Measurements from ENCODE around the gene MARCHF3.
"Not testable (repeated sequence)": the region's sequence is repeated elsewhere in the genome, so short reads cannot be mapped to it uniquely, and the experiment has no call there.

MARCHF3 gene

GRCh38 chr5:126848253-126848652 is 182.1 kb downstream of the MARCHF3 start:
- no peak for DNase-seq (ENCODE audit: extremely low read depth, low read depth)
- no peak overlapping the region for H3K4me3 ChIP-seq (replicated peaks; ENCODE audit: low read depth, low read length)
- no peak for TF ChIP-seq CTCF (IDR thresholded peaks at IDR 0.05; ENCODE audit: low read depth, low read length, missing control alignments)

- no peak for TF ChIP-seq CTCF (IDR thresholded peaks at IDR 0.05; ENCODE audit: low read depth, low read length, missing control alignments)
- H3K4me3 ChIP-seq (replicated peaks; ENCODE audit: low read depth, low read length) = no peak overlapping the region
- no peak for DNase-seq (ENCODE audit: extremely low read depth, low read depth)
These were observed 182.5 kb downstream of the MARCHF3 start for GRCh38 chr5:126847826-126848251.

- TF ChIP-seq CTCF (IDR thresholded peaks at IDR 0.05; ENCODE audit: low read depth, low read length, missing control alignments) = no peak
- DNase-seq (ENCODE audit: extremely low read depth, low read depth) = no peak
- H3K4me3 ChIP-seq (replicated peaks; ENCODE audit: low read depth, low read length) = no peak overlapping the region
These were observed 182.9 kb downstream of the MARCHF3 start for GRCh38 chr5:126847456-126847820.

GRCh38 chr5:126846744-126847455 is 183.5 kb downstream of the MARCHF3 start:
- DNase-seq (ENCODE audit: extremely low read depth, low read depth) = no peak
- H3K4me3 ChIP-seq (replicated peaks; ENCODE audit: low read depth, low read length) = no peak overlapping the region
- TF ChIP-seq CTCF (IDR thresholded peaks at IDR 0.05; ENCODE audit: low read depth, low read length, missing control alignments) = no peak

- no peak for TF ChIP-seq CTCF (IDR thresholded peaks at IDR 0.05; ENCODE audit: low read depth, low read length, missing control alignments)
- DNase-seq (ENCODE audit: extremely low read depth, low read depth) = no peak
- H3K4me3 ChIP-seq (replicated peaks; ENCODE audit: low read depth, low read length) = no peak overlapping the region
These were observed 184.0 kb downstream of the MARCHF3 start for GRCh38 chr5:126846344-126846743.

- not testable (repeated sequence) for H3K4me3 ChIP-seq (replicated peaks; ENCODE audit: low read depth, low read length); DNase-seq (ENCODE audit: extremely low read depth, low read depth)
These were observed 184.8 kb downstream of the MARCHF3 start for GRCh38 chr5:126845470-126846070.

- not testable (repeated sequence) for DNase-seq (ENCODE audit: extremely low read depth, low read depth); H3K4me3 ChIP-seq (replicated peaks; ENCODE audit: low read depth, low read length)
These were observed 187.0 kb downstream of the MARCHF3 start for GRCh38 chr5:126843375-126843774.

- H3K4me3 ChIP-seq (replicated peaks; ENCODE audit: low read depth, low read length); DNase-seq (ENCODE audit: extremely low read depth, low read depth): not testable (repeated sequence)
These were observed 191.0 kb downstream of the MARCHF3 start for GRCh38 chr5:126839407-126839806.

Measured in HFF-Myc (cell line).